GM21825 (cell line): ENCODE results near the gene PCDH1.
"Not testable (repeated sequence)": the region's sequence is repeated elsewhere in the genome, so short reads cannot be mapped to it uniquely, and the experiment has no call there.

Experiments used
- ATAC-seq: cut with Tn5 transposase; IDR thresholded peaks from one replicate; pipeline ENCODE4 v1.9.1; 2021; ENCODE audit warnings: mild to moderate bottlenecking, moderate library complexity; ENCODE audit not compliant: unreplicated experiment

Gene PCDH1

GRCh38 chr5:141902015-141902814 lies 24.0 kb upstream of the PCDH1 start:
- no peak for ATAC-seq

- no peak for ATAC-seq
Measured at GRCh38 chr5:141898448-141899049, 20.3 kb upstream of the PCDH1 start.

GRCh38 chr5:141897425-141897824 lies 19.2 kb upstream of the PCDH1 start:
- no peak for ATAC-seq

GRCh38 chr5:141890429-141890828 lies 12.2 kb upstream of the PCDH1 start:
- not testable (repeated sequence) for ATAC-seq

GRCh38 chr5:141889282-141889871 lies 11.2 kb upstream of the PCDH1 start:
- ATAC-seq: no peak

GRCh38 chr5:141883892-141884318 lies 5.7 kb upstream of the PCDH1 start:
- no peak for ATAC-seq

GRCh38 chr5:141883184-141883891 lies 5.1 kb upstream of the PCDH1 start:
- ATAC-seq: no peak

GRCh38 chr5:141882594-141883183 lies 4.5 kb upstream of the PCDH1 start:
- ATAC-seq: no peak

- ATAC-seq: no peak
Measured at GRCh38 chr5:141881886-141882285, 3.7 kb upstream of the PCDH1 start.

- ATAC-seq: no peak
Measured at GRCh38 chr5:141880961-141881801, 3.0 kb upstream of the PCDH1 start.

GRCh38 chr5:141879941-141880738 lies 1.9 kb upstream of the PCDH1 start:
- ATAC-seq: no peak

GRCh38 chr5:141879426-141879759 lies 1.2 kb upstream of the PCDH1 start:
- no peak for ATAC-seq

GRCh38 chr5:141878711-141879425 lies 658 bp upstream of the PCDH1 start:
- peak; percentile 87 for ATAC-seq

GRCh38 chr5:141877356-141878185 lies 639 bp downstream of the PCDH1 start:
- no peak for ATAC-seq

GRCh38 chr5:141876628-141877355 lies 1.4 kb downstream of the PCDH1 start:
- ATAC-seq: no peak

- ATAC-seq: no peak
Measured at GRCh38 chr5:141875795-141876627, 2.2 kb downstream of the PCDH1 start.
